ENCODE results near the gene MMS19.

MMS19 gene, protein sequence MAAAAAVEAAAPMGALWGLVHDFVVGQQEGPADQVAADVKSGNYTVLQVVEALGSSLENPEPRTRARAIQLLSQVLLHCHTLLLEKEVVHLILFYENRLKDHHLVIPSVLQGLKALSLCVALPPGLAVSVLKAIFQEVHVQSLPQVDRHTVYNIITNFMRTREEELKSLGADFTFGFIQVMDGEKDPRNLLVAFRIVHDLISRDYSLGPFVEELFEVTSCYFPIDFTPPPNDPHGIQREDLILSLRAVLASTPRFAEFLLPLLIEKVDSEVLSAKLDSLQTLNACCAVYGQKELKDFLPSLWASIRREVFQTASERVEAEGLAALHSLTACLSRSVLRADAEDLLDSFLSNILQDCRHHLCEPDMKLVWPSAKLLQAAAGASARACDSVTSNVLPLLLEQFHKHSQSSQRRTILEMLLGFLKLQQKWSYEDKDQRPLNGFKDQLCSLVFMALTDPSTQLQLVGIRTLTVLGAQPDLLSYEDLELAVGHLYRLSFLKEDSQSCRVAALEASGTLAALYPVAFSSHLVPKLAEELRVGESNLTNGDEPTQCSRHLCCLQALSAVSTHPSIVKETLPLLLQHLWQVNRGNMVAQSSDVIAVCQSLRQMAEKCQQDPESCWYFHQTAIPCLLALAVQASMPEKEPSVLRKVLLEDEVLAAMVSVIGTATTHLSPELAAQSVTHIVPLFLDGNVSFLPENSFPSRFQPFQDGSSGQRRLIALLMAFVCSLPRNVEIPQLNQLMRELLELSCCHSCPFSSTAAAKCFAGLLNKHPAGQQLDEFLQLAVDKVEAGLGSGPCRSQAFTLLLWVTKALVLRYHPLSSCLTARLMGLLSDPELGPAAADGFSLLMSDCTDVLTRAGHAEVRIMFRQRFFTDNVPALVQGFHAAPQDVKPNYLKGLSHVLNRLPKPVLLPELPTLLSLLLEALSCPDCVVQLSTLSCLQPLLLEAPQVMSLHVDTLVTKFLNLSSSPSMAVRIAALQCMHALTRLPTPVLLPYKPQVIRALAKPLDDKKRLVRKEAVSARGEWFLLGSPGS

DNA sequence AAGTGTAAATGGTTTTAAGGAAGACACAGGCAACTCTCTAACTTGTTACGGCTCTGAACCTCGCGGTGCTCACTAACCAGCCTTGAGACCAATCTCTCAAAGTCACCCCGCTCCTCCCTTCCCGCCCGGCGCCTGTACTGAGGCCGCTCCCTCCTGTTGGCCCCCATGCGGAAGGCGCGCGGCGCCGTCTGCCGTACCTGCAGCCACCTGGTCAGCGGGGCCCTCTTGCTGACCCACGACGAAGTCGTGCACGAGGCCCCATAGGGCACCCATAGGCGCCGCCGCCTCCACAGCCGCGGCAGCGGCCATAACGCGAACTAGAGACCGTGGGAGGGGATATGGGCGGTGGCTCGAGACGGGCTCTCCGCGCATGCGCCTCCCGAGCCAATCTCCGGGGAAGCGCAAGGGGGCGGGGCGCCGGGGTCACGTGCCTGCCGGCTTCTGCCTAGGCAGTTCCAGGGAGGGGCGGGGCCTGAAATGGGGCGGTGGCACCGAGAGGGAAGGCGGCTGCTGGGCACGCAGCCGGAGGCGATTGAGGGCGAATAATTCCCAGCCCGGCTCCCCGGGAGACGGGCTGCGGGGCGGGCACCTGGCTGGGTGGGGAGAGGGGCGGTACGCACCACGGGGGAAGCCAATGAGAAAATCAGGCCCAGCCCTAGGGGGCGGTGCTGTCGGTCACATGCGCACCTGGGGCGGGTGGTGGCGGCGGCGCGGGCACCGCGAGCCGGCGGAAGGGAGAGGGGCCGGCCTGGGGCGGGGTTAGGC lies at the start of gene MMS19:
Gene MMS19 (minus strand): TSS at position 347 of the 765 bp plus-strand sequence. CDS start 38 bp downstream, at position 309.
- DNase-seq = peak; percentile 92

DNA sequence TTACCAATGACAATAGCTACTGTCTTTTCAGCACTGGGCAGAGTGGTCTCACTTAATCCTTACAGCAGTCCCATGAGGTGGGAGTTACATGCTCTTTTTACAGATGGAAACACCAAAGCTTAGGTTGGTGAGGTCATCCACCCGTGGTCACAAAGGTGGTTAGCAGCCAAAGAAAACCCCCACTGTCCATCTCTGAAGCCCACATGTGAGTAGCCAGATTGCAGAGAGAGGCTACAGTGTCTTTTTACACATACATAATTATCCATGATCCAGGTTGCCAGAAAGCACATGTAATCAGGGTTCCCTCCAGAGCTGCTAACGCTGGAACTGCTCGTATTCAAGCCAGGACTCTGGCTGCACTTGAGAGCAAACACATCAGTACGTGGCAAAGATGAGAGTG lies 49.7 kb upstream of the MMS19 start:
- DNase-seq = no peak

DNA sequence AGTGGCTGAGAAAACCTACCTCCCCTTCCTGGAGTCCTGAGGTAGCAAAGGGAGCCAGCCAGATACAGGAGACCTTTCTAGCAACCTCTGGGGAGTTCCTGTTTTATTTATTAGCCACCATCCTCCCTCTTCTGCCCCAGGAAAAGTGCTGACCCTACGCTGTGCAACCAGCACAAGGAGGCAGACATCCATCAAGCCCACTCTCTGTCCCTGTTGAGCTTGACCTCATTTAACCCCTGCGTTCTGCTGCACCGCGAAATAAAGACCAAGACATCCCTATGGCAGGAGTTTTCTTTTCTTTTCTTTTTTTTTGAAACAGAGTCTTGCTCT lies 49.0 kb upstream of the MMS19 start:
- no peak for DNase-seq

DNA sequence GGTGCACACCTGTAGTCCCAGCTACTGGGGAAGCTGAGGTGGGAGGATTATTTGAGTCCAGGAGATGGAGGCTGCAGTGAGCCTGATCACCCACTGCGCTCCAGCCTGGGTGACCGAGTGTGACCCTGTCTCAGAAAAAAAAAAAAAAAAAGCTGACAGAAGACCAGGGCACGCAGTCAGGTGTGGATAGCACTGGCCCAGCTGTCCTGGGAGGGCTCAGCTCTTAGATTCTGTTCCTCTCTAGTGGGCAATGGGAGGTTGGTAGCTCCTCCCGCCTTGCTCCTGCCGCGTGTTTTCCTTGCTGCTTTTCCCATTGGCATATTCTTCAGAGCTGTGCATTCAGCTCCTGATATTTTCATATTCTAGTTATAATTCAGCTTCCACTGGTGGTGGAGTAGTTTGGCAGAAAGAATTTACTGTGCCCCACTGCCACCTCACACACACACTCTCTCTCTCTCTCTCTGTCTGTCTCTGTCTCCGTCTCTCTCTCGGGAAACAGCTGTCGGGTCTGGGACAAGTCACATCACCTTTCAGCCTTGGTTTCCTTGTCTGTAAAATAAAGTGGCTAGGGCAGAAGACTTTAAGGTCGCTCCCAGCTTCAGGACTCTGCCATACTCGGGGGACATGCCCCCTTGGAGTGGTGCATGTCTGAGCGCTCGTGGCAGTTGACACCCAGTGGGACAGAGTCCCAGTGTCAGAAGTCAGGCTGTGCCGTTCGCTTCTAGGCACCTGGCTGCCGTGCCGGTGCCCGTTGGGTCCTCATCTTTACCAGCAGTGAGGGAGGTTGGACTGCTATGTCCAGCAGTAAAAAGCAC lies 48.4 kb upstream of the MMS19 start:
- no peak for DNase-seq

DNA sequence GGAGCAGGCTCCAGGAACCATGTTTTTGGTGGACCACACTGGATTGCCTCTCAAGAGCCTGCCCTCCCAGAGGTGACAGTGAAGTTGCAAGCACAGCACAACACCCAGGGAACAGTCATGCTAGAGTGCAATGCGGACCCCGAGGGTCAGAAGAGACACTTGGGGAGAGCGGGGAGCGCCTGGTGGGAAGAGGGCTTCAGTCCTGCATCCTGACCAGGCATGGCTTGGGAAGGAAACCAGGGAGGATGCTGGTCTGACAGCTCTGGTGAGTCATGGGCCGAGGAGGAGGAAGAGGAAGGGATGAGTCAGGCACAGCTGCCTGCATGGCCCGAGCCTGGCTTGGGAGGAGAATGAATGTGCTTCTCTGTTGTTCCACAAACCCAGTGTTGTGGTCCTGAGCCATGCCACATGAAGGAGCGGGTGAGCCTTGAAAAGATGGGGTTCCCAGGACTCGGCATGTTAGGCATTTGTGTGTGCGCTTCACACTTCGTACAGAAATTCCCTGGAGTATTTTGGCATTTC lies 44.9 kb upstream of the MMS19 start:
- peak; percentile 88 for DNase-seq

DNA sequence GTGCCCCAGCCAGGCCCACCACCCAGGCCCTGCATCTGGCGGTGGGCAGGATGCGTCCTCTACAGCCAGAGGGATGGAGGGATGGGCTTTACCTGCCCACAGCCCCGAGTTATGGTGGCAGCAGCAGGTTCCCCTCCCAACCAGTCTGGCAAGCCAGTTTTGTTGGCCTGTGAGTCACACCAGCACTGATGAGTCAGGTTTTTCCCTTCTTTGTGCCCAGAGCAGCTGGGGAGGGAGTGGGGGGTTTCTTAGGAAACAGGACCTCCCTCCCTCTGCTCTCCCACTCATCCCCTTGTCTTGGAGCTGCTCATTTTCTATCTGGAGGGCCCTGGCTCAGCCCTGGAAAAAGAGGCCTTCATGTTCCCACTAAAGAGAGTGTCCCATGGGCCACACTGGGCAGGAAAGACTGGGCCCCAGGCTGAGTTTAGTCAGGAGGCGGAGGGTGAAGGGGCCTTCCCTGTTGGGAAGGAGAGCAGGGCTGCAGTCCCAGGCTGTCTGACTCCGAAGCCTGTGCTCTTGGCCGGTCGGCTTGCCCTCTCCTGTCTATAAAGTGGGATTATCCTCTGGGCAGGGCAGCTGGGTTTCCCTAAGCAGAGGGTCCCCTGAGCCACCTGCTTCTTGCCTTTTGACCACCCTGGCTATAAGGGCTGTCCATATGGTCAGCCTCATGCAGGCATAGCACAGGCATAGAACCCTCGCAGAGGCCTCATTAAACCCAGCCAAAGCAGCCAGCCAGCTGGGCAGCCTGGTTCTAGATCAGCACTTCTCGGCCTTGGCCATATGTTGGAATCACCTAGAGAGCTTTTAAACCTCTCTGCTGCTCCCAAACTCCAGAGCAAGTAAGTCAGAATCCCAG lies 44.2 kb upstream of the MMS19 start:
- peak; percentile 46 for DNase-seq

DNA sequence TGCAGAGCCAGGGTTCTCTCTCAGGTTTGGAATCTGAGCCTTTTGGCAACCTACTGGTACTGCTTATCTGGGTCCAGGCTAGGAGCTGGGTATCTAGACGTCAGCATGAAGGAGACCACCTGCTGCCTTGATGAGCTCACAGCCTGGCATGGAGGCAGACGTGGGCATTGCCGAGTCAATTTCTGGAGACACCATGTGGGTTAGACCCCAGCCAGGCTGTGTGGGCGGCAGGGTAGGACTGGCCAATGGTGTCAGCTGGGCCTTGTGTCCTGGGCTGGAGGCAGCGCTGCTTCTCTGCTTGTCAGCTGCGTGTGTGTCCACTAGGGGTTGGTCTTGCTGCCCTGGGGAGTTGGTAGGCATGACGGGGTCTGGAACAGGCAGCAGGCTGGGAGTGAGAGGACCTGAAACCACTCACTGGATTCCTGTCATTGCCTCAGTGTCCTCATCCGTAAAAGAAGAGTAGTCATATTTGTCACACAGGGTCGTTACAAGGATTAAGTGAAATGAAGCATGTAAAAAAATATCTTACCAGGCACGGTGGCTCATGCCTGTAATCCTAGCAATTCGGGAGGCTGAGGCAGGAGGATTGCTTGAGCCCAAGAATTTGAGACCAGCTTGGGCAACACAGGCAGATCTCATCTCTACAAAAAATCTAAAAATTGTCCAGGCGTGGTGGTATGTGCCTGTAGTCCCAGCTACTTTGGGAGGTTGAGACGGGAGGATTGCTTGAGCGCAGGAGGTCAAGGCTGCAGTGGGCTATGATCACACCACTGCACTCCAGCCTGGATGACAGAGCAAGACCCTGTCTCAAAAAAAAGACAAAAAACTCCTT lies 42.7 kb upstream of the MMS19 start:
- DNase-seq = no peak

DNA sequence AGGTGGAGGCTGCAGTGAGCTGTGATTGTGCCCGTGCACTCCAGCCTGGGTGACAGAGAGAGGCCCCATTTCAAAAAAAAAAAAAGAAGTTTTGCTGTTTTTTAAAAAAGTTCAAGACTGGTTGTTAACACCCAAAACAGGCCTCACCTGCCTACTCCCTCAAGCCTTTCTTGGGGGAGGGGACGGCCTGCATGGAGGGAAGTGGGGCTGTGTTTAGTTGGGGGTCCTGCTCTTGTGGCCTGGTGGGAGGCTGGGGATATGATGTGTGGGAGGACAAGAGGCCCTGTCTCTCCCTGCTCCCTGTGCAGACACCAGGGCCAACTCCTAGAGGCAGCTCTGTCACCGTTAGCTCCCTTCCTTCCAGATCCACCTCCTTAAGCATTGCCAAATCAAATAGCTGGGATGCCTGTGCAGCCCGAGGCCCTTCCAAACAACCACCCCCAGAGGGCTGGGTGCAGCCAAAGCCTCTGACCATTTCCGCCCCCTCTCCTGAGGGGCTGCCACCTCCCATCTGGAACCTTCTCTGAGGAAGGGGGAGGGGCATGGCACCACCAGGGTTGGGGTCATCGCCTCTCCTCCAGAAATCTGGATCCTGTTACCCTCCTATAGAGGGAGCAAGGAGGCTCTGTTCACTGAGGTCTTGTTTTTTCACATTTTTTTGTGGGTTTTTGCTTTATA lies 41.4 kb upstream of the MMS19 start:
- DNase-seq = no peak

DNA sequence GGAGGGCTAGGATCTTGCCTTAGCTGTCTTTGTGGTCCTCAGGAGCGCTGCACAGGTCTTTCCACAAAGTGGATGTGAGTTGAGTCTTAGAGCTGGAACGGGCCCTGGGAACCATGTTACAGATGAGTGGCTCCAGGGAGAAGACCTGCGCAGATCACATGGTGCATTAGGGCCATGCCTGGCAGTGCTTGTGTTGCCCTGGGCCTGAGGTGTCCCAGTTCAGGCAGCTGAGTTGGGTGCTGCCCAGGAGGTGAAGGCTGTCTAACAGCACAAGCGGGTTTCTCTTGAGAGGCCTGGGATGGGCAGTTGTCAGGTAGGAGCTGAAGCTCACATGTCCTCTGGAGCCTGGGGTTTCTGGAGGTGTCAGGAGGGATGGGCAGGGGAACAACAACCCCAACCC lies 40.6 kb upstream of the MMS19 start:
- DNase-seq = no peak

DNA sequence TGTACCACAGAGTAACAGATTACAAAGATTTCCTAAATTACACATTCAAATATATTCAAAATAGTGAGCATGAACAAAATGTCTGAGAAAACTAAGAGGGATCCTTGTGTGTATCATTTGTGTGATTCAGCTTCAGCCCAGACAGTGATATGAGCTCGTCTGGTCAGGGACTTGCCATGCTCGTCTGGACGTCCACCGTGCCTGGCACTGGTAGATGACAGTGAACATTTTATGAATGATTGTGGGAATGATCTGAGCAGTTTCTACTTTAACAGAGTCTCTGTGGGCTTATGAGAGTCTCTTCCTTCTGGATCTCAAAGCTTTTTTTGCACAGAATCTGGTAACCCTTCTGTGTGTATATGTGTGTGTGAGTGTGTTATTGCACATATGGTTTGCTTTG lies 40.2 kb upstream of the MMS19 start:
- DNase-seq = no peak

DNA sequence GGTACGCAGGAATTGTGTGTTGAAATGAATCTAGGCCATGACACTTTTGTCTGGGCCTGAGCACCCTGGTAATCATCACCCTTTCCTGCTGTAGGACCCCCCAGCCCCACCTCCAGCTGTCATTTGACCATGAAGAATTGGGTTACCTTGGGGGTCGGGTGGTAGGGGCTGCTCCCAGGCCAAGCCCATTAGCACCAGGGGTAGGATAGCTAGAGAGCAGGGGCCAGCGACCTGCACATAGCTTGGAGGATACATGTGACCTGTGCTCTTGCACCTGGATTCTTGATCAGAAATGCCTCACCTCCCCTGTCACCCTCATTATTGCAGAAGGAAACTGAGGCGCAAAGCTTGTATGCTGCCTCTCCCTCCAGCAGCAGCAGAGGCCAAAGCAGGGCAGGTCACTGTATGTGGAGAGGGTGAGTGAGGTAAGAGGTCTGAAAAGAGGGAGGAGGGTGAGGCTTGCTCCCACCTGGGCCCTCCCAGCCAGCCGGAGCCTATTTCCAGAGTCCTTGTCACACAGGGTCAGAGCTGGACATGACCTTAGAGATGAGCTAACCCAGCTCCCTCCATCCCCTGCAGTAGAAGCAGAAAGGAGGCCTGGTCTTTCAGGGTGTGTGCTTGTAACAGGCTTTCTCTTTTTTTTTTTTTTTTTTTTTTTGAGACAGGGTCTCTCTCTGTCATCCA lies 39.1 kb upstream of the MMS19 start:
- no peak for DNase-seq

DNA sequence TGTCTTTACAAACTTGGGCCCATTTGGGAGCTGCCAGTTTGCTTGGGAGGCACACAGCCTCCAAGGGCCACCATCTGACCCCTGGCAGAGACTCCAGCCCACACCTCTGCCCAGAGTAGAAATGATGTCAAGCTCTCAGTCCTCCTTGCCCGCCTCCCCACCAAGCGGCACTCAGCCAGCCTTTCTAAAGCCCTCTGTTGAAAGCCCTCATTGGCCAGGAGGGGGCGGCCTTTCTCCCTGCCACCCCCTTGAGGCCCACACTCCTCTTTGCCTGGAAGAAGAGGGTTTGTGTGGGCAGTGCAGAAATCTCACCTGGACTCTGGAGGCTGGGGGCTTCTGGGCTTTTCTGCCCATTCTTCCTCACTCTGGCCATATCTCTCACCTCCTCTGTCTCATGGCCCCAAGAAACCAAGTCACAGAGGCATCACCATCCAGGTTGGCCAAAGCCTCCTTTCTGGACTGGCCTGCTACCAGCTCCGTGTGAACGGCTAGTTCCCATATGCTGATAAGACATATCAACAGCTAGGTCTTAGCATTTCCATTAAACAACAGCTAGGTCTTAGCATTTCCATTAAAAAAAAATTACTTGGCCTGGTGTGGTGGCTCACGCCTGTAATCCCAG lies 36.6 kb upstream of the MMS19 start:
- peak; percentile 1 for DNase-seq

DNA sequence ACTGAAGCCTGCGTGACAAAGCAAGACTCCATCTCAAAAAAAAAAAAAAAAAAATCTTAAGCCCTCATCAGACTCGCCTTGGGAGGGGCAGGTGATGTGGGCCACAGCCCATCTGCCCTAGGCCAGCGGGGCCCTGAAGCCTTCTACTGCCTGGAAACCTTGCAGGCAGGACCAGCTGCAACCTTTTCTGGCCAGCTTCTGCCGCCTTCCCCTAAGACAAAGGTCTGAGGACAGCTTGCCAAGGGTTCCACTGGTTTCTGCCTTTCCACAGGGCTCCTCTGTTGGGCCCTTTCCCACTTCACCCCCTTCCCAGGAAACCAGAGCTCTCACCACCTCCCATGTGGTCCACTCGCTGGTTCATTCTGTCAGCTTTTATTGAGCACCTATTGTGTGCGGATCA lies 35.7 kb upstream of the MMS19 start:
- DNase-seq = no peak

DNA sequence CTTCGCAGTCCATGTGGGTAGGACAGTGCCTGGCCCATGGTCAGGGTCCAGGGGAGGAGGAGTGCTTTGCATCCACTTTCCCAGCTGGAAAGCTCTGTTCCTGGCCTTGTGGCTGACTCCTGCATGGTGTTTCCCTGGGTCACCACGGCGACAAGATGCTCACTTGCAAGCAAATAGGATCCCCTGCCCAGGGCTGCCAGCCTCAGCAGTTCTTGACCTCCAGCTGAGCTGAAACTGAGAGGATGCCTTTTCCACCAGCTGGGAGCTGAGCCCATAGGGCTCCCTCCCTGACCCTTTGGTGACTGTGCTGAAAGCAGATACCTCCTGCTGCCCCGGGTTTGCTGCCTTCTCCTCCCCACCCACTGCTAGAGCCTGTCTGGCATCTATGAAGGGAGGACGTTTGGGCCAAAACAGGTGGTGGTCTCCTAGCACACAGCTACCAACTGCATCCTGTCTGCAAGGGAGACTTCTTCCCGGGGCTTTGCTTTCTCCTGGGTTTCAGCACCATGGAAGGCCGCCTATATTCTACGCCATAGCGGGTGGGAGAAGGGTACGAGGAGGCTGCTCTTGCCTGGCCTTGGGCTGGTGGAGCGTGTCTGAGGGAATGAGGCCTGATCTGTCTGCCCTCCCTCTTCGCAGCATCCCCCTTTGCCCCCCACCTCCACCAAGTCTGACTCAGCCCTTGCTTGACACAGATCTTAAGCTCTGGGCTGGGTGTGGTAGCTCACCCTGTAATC lies 34.9 kb upstream of the MMS19 start:
- DNase-seq = no peak

DNA sequence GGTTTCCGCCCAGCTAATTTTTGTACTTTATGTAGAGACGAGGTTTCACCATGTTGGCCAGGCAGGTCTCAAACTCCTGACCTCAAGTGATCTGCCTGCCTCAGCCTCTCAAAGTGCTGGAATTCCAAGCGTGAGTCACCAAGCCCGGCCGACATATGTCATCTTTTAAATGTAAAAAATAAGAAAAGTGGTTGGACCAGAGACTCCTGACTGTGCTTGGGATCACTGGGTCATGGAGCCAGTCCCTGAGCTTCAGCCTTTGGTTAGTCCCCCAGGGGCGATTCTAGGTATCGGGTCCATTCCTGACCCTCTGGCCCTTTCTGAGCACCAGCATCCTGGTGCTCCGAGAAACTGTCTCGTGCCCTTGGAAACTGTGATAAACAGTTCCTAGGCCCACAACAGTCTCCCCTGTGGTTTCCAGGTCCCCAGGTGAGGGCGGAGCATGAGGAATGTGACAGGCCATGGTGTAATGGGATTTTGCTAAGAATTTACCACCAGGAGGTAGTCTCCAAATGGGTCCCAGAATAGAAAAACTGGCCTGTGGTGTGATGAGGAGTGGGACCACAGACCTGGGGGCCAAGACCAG lies 33.3 kb upstream of the MMS19 start:
- DNase-seq = no peak

DNA sequence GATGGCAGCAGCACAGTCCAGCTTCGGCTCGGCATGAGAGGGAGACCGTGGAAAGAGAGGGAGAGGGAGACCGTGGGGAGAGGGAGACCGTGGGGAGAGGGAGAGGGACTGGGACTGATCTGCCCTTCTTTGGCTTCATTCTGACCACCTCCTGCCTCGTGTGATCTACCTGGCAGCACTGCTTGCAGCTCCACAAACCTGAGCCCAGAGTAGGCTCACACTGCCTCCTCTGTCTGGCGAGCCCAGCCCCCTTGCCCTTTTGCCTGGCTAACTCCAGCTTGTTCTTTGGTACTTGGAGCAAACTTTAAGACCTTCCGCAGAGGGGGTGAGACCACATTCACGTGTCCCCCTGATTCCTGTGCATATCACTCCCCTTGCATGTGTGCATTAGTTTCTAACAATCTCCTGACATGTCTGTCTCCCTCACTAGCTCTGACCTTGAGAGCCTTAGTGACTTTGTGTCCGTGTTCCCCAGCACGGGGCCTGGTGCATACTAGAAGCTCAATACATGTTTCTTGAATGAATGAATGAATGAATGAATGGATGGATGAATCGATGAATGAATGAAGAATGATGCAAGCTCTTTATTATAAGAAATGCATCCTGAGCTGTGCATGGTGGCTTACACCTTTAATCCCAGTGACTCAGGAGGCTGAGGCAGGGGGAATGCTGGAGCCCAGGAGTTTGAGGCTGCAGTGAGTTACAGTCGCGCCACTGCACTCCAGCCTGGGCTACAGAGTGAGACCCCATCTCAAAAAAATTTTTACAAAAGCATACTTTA lies 31.7 kb upstream of the MMS19 start:
- no peak for DNase-seq

All from MV-4-11 (cell line).